ENCODE data around the gene MUSTN1. TPM values are rescaled to one million over a fixed set of nuclear protein-coding genes. Genes with fewer than 3 reads are reported as not detected.

The MUSTN1 gene
- polyA plus RNA-seq, 3 donors, result 0.29 to 13.7 TPM; not detected in 1

- intact Hi-C loops (cut with micrococcal nuclease), result no loop called here
- no peak overlapping the region for H3K4me2 ChIP-seq (replicated peaks; ENCODE audit: extremely low read depth, low read length, poor library complexity, severe bottlenecking)
- H3K27me3 ChIP-seq (ENCODE audit: control insufficient read depth in 2 of 2, insufficient read depth in 2 of 2, low read length in 2 of 2), result no peaks in the 10 kb centered on the region
- Mint-ChIP-seq H3K27ac (no peak overlapping the region), H3K27me3 (ENCODE audit: low read depth in 3 of 3) (peaks cover 0 to 7% (median 2%) of the 10 kb centered on the region in 3 donors), H3K4me1 (peaks cover 5% of the 10 kb centered on the region), H3K36me3 (no peaks in the 10 kb centered on the region), H3K9me3 (no peaks in the 10 kb centered on the region), H3K4me3 (no peak overlapping the region)
- H3K27ac ChIP-seq (ENCODE audit: low read depth in 1 of 2, low read length in 2 of 2), result no peak overlapping the region
- H2AFZ ChIP-seq (ENCODE audit: insufficient read depth, low read depth, low read length, poor library complexity, severe bottlenecking), result no peak overlapping the region
- no peak for DNase-seq
- H3K4me3 ChIP-seq (replicated peaks in 1 of 3; ENCODE audit: low read depth in 2 of 3, low read length in 3 of 3), result no peak overlapping the region
- H3K36me3 ChIP-seq (replicated peaks in 1 of 2; ENCODE audit: control insufficient read depth in 1 of 2, insufficient read depth in 2 of 2, low read length in 2 of 2), result no peaks in the 10 kb centered on the region
- WGBS (ENCODE audit: insufficient coverage), result 95% methylated on average over 2 of the region's 2 CpGs
- no peak for TF ChIP-seq CTCF (IDR thresholded peaks at IDR 0.05)
- no peaks in the 10 kb centered on the region for H3K9me3 ChIP-seq (replicated peaks in 1 of 2; ENCODE audit: control insufficient read depth in 1 of 2, insufficient read depth in 1 of 2, low read length in 2 of 2)
- no peaks in the 10 kb centered on the region for H3K79me2 ChIP-seq (ENCODE audit: insufficient read depth, low read length)
- H3K4me1 ChIP-seq (ENCODE audit: control insufficient read depth in 1 of 2, insufficient read depth in 2 of 2, low read length in 2 of 2), result no peaks in the 10 kb centered on the region
- H3K9ac ChIP-seq (ENCODE audit: insufficient read depth, low read length, poor library complexity, severe bottlenecking), result no peak overlapping the region
- H4K20me1 ChIP-seq (ENCODE audit: insufficient read depth, low read length), result no peaks in the 10 kb centered on the region
Observed at GRCh38 chr3:52809149-52809548, 25.7 kb downstream of the MUSTN1 start.

GRCh38 chr3:52805270-52806039 lies 29.4 kb downstream of the MUSTN1 start:
- H3K4me3 Mint-ChIP-seq, result no peak overlapping the region
- no peak for DNase-seq
- H3K9ac ChIP-seq (ENCODE audit: insufficient read depth, low read length, poor library complexity, severe bottlenecking), result no peak overlapping the region
- H3K27ac ChIP-seq (ENCODE audit: low read depth in 1 of 2, low read length in 2 of 2), result no peak overlapping the region
- no peak overlapping the region for H3K4me2 ChIP-seq (replicated peaks; ENCODE audit: extremely low read depth, low read length, poor library complexity, severe bottlenecking)
- no peak overlapping the region for H3K27ac Mint-ChIP-seq
- H2AFZ ChIP-seq (ENCODE audit: insufficient read depth, low read depth, low read length, poor library complexity, severe bottlenecking), result no peak overlapping the region
- no peaks in the 10 kb centered on the region for H3K9me3 ChIP-seq (replicated peaks in 1 of 2; ENCODE audit: control insufficient read depth in 1 of 2, insufficient read depth in 1 of 2, low read length in 2 of 2)
- no peak for TF ChIP-seq CTCF (IDR thresholded peaks at IDR 0.05)
- no peak overlapping the region for H3K4me3 ChIP-seq (replicated peaks in 1 of 3; ENCODE audit: low read depth in 2 of 3, low read length in 3 of 3)
- no peaks in the 10 kb centered on the region for H3K9me3 Mint-ChIP-seq
- no peaks in the 10 kb centered on the region for H3K4me1 ChIP-seq (ENCODE audit: control insufficient read depth in 1 of 2, insufficient read depth in 2 of 2, low read length in 2 of 2)
- no peaks in the 10 kb centered on the region for H4K20me1 ChIP-seq (ENCODE audit: insufficient read depth, low read length)
- 96% methylated on average over 4 of the region's 19 CpGs for WGBS (ENCODE audit: insufficient coverage)
- H3K27me3 Mint-ChIP-seq (ENCODE audit: low read depth in 3 of 3), result peaks cover 0 to 3% (median 3%) of the 10 kb centered on the region in 3 donors
- H3K36me3 ChIP-seq (replicated peaks in 1 of 2; ENCODE audit: control insufficient read depth in 1 of 2, insufficient read depth in 2 of 2, low read length in 2 of 2), result no peaks in the 10 kb centered on the region
- peaks cover 5% of the 10 kb centered on the region for H3K4me1 Mint-ChIP-seq
- H3K36me3 Mint-ChIP-seq, result no peaks in the 10 kb centered on the region
- intact Hi-C loops (cut with micrococcal nuclease), result no loop called here
- H3K79me2 ChIP-seq (ENCODE audit: insufficient read depth, low read length), result no peaks in the 10 kb centered on the region
- no peaks in the 10 kb centered on the region for H3K27me3 ChIP-seq (ENCODE audit: control insufficient read depth in 2 of 2, insufficient read depth in 2 of 2, low read length in 2 of 2)

All from CD14-positive monocyte (primary cell).